Chondrocyte (in vitro differentiated cells): Measurements from ENCODE around the gene RNF138. TPM values are rescaled to one million over a fixed set of nuclear protein-coding genes. Genes with fewer than 3 reads are reported as not detected.

ENCODE experiments used
- DNase-seq: peaks from one replicate; pipeline ENCODE4 v3.0.0; 2021; ENCODE audit warnings: mixed read lengths, low spot score
- H3K27ac Mint-ChIP-seq: one replicate; pipeline ENCODE4 v1.8.0; 2021; ENCODE audit warnings: mild to moderate bottlenecking, moderate library complexity, mixed read lengths; ENCODE audit not compliant: unreplicated experiment
- H3K27me3 Mint-ChIP-seq: 2 replicates; pipeline ENCODE4 v1.8.0; 2021; ENCODE audit warnings: low read depth, mixed read lengths
- H3K36me3 Mint-ChIP-seq: 2 replicates; pipeline ENCODE4 v1.8.0; 2021; ENCODE audit warnings: low read depth, mixed read lengths
- H3K4me1 Mint-ChIP-seq: 2 replicates; pipeline ENCODE4 v1.8.0; 2021; ENCODE audit warnings: low read depth, mild to moderate bottlenecking, mixed read lengths
- H3K4me3 Mint-ChIP-seq: one replicate; pipeline ENCODE4 v1.8.0; 2021; ENCODE audit warnings: mild to moderate bottlenecking, moderate library complexity, mixed read lengths; ENCODE audit not compliant: unreplicated experiment
- H3K9me3 Mint-ChIP-seq: 2 replicates; pipeline ENCODE4 v1.8.0; 2021; ENCODE audit warnings: low read depth, mixed read lengths
- CTCF ChIP-seq: fragments of 200-600 bp; sonication (generic); IDR thresholded peaks from 2 replicates; pipeline ENCODE4 v1.5.0; 2021; ENCODE audit warnings: antibody characterized with exemption, mild to moderate bottlenecking, moderate library complexity
- total RNA-seq: library from RNA; stranded (reverse); gene quantifications from 3 replicates; pipeline ENCODE4 v1.2.1, GENCODE V29; 2021

The RNF138 gene
- total RNA-seq, 1 donor from 2014 or later: 13.5 TPM

DNA sequence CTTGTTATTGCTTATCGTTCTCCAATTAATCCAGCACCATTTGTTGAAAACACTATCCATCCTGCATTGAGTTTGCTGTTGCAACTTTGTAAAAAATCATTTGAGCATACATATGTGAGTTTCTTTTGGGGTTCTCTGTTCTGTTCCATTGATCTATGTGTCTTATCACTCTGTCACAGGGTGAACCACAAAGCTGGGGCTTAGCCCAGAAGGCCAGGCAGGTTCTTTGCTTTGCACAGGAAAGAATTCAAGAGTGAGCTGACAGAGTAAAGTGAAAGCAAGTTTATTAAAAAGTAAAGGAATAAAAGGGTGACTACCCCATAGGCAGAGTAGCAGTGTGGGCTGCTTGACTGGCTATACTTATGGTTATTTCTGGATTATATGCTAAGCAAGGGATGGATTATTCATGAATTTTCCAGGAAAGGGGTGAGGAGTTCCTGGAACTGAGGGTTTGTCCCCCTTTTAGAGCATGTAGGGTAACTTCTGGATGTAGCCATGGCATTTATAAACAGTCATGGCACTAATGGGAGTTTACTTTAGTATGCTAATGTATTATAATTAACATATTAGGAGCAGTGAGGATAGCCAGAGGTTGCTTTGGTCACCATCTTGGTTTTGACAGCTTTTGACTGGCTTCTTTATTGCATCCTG, 46.8 kb downstream of the RNF138 start:
- Mint-ChIP-seq H3K27me3 (no peaks in the 10 kb centered on the region), H3K36me3 (peaks cover under 1% of the 10 kb centered on the region), H3K9me3 (no peaks in the 10 kb centered on the region), H3K27ac (no peak overlapping the region), H3K4me3 (no peak overlapping the region), H3K4me1 (no peaks in the 10 kb centered on the region)
- TF ChIP-seq CTCF: no peak
- DNase-seq: no peak

- DNase-seq: no peak
- Mint-ChIP-seq H3K4me1 (no peaks in the 10 kb centered on the region), H3K36me3 (peaks cover 2% of the 10 kb centered on the region), H3K27ac (no peak overlapping the region), H3K4me3 (no peak overlapping the region), H3K27me3 (peaks cover 2% of the 10 kb centered on the region), H3K9me3 (no peaks in the 10 kb centered on the region)
- TF ChIP-seq CTCF: no peak
These were observed 48.2 kb downstream of the RNF138 start for GRCh38 chr18:32139835-32140283.

DNA sequence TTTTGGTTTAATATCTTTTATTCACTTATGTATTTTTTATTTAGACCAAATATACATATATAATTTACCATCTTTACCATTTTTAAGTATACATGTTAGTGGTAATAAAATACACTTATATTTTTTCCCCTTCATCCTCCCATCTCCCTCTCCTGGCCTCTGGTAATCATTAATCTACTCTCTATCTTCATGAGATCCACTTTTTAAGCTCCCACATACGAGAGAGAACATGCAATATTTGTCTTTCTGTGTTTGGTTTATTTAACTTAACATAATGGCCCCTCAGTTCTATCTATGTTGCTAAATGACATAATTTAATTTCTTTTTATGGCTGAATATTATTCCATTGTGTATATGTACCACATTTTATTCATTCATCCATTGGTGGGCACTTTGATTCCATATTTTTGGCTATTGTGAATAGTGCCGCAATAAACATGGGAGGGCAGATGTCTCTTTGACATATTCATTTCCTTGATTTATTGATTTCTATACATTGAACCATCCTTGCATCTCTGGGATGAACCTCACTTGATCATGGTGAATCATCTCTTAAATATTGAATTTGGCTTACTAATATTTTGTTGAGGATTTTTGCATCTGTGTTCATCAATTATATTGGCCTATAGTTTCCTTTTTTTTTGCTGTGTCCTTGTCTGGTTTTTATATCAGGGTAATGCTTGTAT, 56.7 kb downstream of the RNF138 start:
- TF ChIP-seq CTCF: no peak
- H3K4me3 Mint-ChIP-seq: no peak overlapping the region
- peaks cover 6% of the 10 kb centered on the region for H3K27me3 Mint-ChIP-seq
- no peak overlapping the region for H3K27ac Mint-ChIP-seq
- H3K4me1 Mint-ChIP-seq: no peaks in the 10 kb centered on the region
- peaks cover 16% of the 10 kb centered on the region for H3K9me3 Mint-ChIP-seq
- H3K36me3 Mint-ChIP-seq: peaks cover 5% of the 10 kb centered on the region
- DNase-seq: no peak

DNA sequence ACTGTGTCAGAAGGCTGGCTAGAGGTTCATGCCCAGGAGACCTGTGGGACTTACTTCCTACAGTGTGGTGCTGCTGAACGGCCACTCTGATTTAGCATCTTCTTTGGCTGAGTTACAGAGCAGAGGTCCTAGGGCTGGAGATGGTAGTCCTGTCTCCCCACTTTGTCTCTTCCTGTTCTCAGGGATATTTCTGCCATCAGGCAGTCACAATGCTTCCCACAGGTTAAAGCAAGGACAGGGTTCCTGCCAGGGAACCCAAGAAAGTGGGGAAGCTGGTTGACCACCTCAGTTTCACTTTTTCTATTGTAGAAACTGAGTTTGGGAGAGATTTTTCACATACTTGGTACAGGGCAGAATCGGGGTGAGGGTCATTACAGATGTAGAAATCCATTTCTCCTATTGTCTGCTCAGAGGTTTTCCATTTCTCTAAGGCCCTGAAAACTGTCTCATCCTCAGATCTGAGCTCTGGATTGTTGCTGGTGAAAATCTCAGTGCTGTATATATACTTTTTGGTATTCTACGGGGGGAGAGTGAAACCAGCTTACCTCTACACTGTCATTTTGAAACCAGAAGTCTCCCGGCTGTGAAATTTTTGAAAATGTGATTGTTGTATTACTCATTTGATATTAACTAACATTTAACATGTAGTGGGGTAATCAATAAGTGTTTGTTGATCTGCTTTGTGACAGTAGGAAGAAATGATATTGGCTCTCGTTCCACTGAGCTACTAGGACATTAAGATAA, 61.2 kb downstream of the RNF138 start:
- DNase-seq: no peak
- no peak overlapping the region for H3K27ac Mint-ChIP-seq
- peaks cover 4% of the 10 kb centered on the region for H3K27me3 Mint-ChIP-seq
- TF ChIP-seq CTCF: no peak
- H3K36me3 Mint-ChIP-seq: peaks cover 4% of the 10 kb centered on the region
- no peak overlapping the region for H3K4me3 Mint-ChIP-seq
- peaks cover 3% of the 10 kb centered on the region for H3K4me1 Mint-ChIP-seq
- peaks cover 16% of the 10 kb centered on the region for H3K9me3 Mint-ChIP-seq

DNA sequence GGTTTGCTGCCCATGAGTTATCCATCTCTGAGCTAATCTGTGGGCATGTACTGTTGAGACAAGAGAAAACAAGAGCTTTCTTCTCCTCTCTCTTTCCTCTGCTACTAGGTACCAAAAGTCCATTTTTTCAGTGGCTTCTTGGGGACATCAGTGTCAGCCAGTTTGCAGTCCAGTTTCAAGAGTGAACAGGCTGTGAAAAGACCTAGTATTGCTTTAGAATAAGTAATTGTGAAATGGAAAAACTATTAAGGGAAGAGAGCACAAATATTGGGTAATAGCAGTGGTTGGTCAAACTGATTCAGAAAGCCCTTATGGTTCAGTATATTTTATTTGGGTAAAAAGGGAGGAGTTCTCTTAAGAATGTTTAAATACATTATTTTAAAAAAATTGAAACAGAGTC, 65.2 kb downstream of the RNF138 start:
- Mint-ChIP-seq H3K27ac (no peak overlapping the region), H3K27me3 (peaks cover 8% of the 10 kb centered on the region), H3K9me3 (no peaks in the 10 kb centered on the region), H3K36me3 (no peaks in the 10 kb centered on the region), H3K4me3 (no peak overlapping the region), H3K4me1 (peaks cover 9% of the 10 kb centered on the region)
- no peak for DNase-seq
- TF ChIP-seq CTCF: no peak
